Endometrial microvascular endothelial cells (primary cell): ENCODE measurements around the gene TBC1D8B. TPM values are rescaled to one million over a fixed set of nuclear protein-coding genes. Genes with fewer than 3 reads are reported as not detected.
"Not testable (repeated sequence)": the region's sequence is repeated elsewhere in the genome, so short reads cannot be mapped to it uniquely, and the experiment has no call there.

Experiments used
- in situ Hi-C: cut with HindIII; loops from 2 replicates; pipeline ENCODE4 v1.10.0; 2017; ENCODE audit warnings: low sequenced_read_pairs, low pct_unique_long_range_greater_than_20kb; ENCODE audit errors: inconsistent ontology term
- total RNA-seq: library from RNA; depleted of rRNA; stranded (reverse); fragments of >200 nt; gene quantifications from one replicate; pipeline ENCODE4 v1.2.3, GENCODE V29; 2015; ENCODE audit errors: inconsistent ontology term

The TBC1D8B gene
- 5.1 TPM for total RNA-seq

- in situ Hi-C loops: no loop called here
Measured at GRCh38 chrX:106802388-106803275, at the start of gene TBC1D8B. TBC1D8B (plus strand) TSS chrX:106802673; CDS start chrX:106802854, 181 bp downstream.

- in situ Hi-C loops: not testable (repeated sequence)
Measured at GRCh38 chrX:106769288-106769687, 33.2 kb upstream of the TBC1D8B start.

DNA sequence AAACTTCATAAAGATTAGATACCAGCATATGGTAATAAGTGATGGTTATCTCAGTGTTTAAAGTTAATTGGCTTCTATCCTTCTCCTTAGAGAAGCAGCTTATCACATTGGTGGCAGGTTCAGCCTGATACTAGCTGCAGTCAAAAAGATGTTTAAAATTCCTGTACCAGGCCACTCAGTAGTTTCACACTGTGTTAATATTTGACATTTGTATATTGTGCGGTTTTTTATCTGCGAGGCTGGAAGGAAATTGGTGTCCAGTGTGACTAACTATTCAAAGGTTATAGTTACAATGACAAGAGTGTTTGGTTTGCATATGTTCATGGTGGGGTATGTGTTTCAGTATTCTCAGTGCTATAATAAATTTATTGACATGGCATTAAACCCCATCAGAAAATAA is 27.5 kb upstream of the TBC1D8B start:
- in situ Hi-C loops: no loop called here

- in situ Hi-C loops: no loop called here
Measured at GRCh38 chrX:106780264-106780663, 22.2 kb upstream of the TBC1D8B start.

DNA sequence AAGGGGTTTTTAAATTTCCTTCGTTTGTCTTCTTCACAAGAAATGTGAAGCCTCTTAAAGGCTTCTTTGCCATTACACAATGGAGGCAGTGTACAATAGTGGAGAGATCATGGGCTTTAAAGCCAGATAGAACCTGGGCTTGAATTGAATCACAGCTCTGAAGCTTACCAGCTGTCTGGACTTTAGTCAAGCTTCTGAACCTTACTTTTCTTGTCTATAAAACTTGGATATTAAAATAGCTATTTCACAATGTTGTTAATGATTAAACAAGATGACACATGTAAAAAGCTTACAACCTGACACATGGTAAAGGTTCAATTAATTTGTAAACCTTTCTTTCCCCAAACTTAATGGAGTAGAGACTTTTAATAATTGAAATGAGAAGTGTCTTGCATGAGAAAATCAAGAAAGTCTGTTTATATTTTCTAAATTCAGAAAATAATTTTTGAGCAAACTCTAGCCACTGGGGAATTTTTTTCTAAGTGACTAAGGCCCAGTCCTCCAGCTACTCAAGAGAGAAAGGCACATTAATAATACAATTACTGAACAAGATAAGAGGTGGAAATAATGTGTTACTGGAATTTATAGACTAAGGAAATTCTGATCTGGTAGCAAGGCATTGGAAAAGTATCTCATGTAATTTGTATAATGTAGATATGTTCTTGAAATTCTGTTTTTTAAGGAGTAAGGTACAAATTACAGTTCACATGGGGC is 21.7 kb upstream of the TBC1D8B start:
- in situ Hi-C loops: no loop called here

- in situ Hi-C loops: no loop called here
Measured at GRCh38 chrX:106783716-106784115, 18.8 kb upstream of the TBC1D8B start.

- in situ Hi-C loops: no loop called here
Measured at GRCh38 chrX:106791495-106791894, 11.0 kb upstream of the TBC1D8B start.

- in situ Hi-C loops: no loop called here
Measured at GRCh38 chrX:106802063-106802387, 448 bp upstream of the TBC1D8B start.

- in situ Hi-C loops: no loop called here
Measured at GRCh38 chrX:106811131-106811910, 8.8 kb downstream of the TBC1D8B start.

- in situ Hi-C loops: not testable (repeated sequence)
Measured at GRCh38 chrX:106812930-106813329, 10.5 kb downstream of the TBC1D8B start.

GRCh38 chrX:106814093-106814492 is 11.6 kb downstream of the TBC1D8B start:
- in situ Hi-C loops: not testable (repeated sequence)

GRCh38 chrX:106862972-106863688 is 60.7 kb downstream of the TBC1D8B start:
- in situ Hi-C loops: no loop called here

DNA sequence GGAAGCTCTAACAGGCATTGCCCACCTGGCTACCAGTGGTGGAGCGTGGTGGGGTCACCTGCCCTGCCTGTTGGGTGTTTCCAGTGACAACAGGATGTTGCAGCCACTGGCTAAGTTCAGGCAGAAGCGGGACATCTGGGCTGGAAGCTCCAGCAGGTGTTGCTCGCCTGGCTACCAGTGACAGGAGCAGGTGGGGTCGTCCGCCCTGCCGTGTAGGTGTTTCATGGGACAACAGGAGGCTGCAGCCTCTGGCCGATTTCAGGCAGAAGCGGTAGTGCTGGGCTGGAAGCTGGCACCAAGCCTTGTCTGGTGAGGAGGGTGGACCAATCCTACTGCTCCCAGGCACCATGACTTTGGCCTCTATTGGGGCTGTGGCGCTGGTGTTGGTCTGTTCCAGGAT is 61.2 kb downstream of the TBC1D8B start:
- in situ Hi-C loops: no loop called here

- in situ Hi-C loops: not testable (repeated sequence)
Measured at GRCh38 chrX:106872796-106873195, 70.3 kb downstream of the TBC1D8B start.

GRCh38 chrX:106874075-106874474 is 71.6 kb downstream of the TBC1D8B start:
- in situ Hi-C loops: no loop called here

DNA sequence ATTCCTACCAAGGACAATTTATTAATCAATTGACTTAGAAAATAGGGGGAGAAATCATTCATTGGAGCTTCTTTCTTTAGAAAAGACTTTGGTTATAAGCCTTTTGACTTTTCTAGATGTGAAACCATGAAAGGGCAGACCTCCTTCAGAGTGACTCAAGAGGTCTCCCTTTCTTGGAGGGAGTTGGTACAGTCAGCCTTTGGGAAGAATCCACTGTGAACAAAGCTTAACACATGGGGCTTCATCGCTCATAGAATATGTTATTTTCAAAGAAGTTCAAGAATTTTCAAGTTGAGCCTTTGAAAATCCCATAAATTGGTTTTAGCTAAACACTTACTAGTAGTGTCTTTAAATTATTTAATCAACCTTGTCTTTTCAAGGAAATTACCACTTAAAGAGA is 72.7 kb downstream of the TBC1D8B start:
- in situ Hi-C loops: no loop called here

- in situ Hi-C loops: no loop called here
Measured at GRCh38 chrX:106889468-106889867, 87.0 kb downstream of the TBC1D8B start.

DNA sequence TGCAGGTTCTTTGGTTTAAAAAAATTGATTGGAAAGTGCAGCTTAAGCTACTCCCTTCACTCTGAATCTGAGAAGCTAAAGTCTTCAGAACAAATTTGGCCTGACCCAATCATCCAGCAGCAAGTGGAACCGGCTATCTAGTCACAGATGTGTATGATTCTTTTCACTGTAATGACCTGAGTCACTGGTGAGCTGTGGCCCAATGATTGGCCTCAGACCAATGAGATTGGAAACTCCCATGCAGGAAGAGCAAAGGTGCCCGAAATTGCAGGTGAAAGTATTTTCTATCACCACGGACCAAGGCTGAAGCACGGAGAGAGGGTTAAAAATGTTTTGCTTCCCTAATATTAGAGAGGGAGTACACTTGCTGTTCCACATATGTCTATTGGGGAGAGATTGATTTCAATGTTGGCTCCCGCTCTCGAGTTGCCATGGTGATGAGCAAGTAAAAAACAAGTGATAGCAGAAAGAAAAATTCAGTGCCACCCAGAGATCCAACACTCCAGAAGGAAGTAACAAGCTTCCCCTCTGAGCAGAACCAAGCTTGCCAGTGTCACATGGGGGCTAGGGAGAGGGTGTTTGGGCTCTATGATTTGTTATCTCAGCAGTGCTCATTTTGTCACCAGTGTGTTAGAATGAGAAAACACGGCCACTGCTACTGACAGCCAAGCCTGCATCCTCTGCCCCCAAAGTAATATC is 89.4 kb downstream of the TBC1D8B start:
- in situ Hi-C loops: no loop called here
